ENCODE results near the gene VIT.

The VIT gene, protein sequence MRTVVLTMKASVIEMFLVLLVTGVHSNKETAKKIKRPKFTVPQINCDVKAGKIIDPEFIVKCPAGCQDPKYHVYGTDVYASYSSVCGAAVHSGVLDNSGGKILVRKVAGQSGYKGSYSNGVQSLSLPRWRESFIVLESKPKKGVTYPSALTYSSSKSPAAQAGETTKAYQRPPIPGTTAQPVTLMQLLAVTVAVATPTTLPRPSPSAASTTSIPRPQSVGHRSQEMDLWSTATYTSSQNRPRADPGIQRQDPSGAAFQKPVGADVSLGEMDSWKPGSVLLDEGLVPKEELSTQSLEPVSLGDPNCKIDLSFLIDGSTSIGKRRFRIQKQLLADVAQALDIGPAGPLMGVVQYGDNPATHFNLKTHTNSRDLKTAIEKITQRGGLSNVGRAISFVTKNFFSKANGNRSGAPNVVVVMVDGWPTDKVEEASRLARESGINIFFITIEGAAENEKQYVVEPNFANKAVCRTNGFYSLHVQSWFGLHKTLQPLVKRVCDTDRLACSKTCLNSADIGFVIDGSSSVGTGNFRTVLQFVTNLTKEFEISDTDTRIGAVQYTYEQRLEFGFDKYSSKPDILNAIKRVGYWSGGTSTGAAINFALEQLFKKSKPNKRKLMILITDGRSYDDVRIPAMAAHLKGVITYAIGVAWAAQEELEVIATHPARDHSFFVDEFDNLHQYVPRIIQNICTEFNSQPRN

DNA sequence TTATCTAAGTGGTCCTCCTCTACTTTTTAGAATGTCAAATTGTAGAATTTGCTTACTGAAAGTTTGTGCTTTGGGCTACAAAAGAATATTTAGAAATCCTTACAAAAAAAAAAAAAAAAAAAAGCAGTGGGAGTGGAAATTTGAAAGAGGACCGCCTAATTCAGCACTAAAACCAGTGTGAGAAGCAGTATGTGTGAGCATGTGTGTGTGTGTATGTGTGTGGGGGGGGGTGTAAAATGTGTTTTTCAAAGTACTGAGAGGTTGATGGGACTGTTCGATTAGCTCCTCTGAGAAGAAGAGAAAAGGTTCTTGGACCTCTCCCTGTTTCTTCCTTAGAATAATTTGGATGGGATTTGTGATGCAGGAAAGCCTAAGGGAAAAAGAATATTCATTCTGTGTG lies at the start of gene VIT:
VIT (plus strand) TSS at position 175 of the 400 bp plus-strand sequence. CDS start 19,664 bp downstream, outside the sequence.
- TF ChIP-seq, protein P1, sequence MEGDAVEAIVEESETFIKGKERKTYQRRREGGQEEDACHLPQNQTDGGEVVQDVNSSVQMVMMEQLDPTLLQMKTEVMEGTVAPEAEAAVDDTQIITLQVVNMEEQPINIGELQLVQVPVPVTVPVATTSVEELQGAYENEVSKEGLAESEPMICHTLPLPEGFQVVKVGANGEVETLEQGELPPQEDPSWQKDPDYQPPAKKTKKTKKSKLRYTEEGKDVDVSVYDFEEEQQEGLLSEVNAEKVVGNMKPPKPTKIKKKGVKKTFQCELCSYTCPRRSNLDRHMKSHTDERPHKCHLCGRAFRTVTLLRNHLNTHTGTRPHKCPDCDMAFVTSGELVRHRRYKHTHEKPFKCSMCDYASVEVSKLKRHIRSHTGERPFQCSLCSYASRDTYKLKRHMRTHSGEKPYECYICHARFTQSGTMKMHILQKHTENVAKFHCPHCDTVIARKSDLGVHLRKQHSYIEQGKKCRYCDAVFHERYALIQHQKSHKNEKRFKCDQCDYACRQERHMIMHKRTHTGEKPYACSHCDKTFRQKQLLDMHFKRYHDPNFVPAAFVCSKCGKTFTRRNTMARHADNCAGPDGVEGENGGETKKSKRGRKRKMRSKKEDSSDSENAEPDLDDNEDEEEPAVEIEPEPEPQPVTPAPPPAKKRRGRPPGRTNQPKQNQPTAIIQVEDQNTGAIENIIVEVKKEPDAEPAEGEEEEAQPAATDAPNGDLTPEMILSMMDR (IDR thresholded peaks at IDR 0.05; ENCODE audit: insufficient read depth, low read length, missing control alignments): no peak
- no peak within 1 kb of the TSS for H3K4me3 ChIP-seq (ENCODE audit: low read depth, low read length)
- ChIA-PET POLR2A (no interaction called here), CTCF (interaction anchor here (0.6 to 1.4 kb wide), 6 partner anchors 8 to 89 kb away, joined by 3 to 4 read pairs (median 3); no protein-coding TSS in a partner anchor)
- DNase-seq (ENCODE audit: low read depth, low spot score): no peak

DNA sequence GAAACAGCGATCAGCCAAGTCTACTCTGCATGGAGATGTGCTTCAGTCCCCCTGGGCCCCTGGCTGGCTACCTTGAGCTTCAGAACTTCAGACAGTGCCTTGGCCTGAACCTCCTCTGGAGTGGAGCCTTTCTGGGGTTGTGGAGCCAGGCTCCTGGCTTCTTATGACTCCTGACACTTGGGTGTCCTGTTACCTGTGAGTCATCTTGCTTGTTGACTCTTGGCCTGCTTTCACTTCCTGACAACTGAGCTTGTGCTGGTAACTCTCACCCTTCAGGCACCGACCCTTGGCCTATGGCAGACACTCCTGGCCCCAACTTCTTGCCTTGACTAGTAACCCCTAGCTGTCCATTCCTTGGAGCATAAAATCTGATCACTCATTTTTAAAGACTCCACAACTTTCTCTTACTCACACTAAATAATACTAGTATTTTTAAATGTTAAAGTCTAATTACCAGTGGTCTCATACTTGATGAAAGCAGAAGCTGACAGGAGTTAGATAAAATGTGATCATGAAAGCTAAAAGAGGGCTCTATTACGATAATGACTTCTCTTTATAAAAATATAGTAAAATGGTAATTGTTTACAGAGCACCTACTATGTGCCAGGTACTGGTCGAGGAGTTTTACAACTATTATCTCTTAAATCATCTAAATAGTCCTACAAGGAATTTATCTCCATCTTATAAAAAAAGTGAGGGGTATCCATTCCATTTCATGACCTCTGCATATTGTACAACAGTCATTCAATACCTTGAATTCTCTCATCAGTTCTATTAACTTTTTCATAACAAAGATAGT lies 46.3 kb upstream of the VIT start:
- H3K4me3 ChIP-seq (ENCODE audit: low read depth, low read length): no peak overlapping the region
- POLR2A ChIA-PET: no interaction called here
- TF ChIP-seq, protein P1 (IDR thresholded peaks at IDR 0.05; ENCODE audit: insufficient read depth, low read length, missing control alignments): no peak
- no peak for DNase-seq (ENCODE audit: low read depth, low spot score)
- CTCF ChIA-PET: interaction anchor here (0.7 to 2.5 kb wide), 4 partner anchors 10 to 299 kb away, joined by 3 to 12 read pairs (median 6); no protein-coding TSS in a partner anchor

DNA sequence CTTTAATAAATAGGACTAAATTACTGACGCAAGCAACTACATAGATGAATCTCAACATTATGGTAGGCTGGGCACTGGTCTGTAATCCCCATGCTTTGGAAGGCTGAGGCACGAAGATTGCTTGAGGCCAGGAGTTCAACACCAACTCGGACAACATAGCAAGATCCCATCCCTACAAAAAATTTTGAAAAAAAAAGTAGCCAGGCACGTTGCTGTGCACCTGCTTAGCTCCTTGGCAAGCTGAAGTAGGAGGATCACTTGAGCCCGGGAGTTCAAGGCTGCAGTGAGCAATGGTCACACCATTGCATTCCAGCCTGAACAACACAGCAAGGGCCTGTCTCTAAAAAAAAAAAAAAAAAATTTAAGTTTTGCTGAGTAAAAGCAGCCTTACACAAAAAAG lies 43.4 kb upstream of the VIT start:
- no peak for DNase-seq (ENCODE audit: low read depth, low spot score)
- POLR2A ChIA-PET: no interaction called here
- CTCF ChIA-PET: interaction anchor here (0.6 to 1.5 kb wide), 3 partner anchors 11 to 301 kb away, joined by 3 to 5 read pairs (median 3); no protein-coding TSS in a partner anchor
- TF ChIP-seq, protein P1 (IDR thresholded peaks at IDR 0.05; ENCODE audit: insufficient read depth, low read length, missing control alignments): no peak
- no peak overlapping the region for H3K4me3 ChIP-seq (ENCODE audit: low read depth, low read length)

DNA sequence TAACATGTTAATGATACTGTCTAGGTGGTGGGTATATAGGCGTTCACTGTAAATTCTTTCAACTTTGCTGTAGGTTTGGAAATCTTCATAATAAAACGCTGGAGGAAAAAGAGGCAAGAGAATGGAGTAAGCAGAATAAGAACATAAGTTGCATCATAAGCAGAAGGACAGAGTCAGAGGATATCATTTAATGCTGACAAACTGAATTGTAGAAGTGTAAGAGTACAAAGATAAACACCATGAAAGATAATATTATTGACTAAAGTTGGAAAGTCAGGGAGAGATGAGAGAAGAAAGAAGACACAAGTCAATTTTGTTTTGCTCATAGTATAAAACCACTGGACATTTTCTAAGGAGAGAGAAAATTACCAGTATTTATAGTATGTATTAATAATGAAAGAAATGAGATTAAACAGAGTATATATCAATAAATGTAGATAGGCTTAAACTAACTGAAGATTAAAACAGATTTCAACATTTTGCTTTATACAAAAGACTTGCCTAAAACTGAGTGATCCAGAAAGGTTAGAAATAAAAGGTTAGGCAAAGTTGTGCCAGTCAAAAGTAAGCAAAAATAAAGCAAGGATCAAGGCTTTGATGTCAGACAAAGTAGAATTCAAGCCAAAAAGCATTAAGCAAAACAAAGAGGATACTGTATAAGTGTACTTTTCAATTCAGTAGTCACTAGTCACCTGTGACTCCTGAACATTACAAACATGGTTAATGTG lies 42.4 kb upstream of the VIT start:
- no peak overlapping the region for H3K4me3 ChIP-seq (ENCODE audit: low read depth, low read length)
- ChIA-PET POLR2A (no interaction called here), CTCF (interaction anchor here (0.6 to 3.6 kb wide), 2 partner anchors 11 to 131 kb away, joined by 3 to 30 read pairs; no protein-coding TSS in a partner anchor)
- DNase-seq (ENCODE audit: low read depth, low spot score): no peak
- TF ChIP-seq, protein P1 (IDR thresholded peaks at IDR 0.05; ENCODE audit: insufficient read depth, low read length, missing control alignments): no peak

DNA sequence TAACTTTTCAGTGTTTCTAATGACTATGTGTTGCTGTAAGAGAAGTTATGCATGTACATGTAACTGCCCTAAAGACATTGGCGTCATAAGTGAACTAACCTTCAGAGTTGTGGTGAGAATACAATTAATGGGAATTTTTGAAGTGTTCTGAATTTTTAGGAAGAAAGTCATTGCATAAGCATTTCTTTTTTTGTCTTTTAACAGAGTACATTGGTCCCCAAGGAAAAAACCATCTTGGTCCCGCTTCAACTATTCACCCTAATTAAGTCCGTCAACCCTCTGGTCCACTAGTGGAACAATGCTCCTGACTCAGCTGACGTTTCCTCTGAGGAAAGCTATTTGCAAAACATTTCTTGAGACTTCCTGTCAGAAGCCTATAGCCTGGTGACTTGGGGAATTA lies 41.1 kb upstream of the VIT start:
- CTCF ChIA-PET: interaction anchor here (3.6 to 5.9 kb wide), 2 partner anchors 9 to 16 kb away, joined by 28 to 30 read pairs; no protein-coding TSS in a partner anchor
- TF ChIP-seq, protein P1 (IDR thresholded peaks at IDR 0.05; ENCODE audit: insufficient read depth, low read length, missing control alignments): no peak
- H3K4me3 ChIP-seq (ENCODE audit: low read depth, low read length): no peak overlapping the region
- peak; percentile 98 for DNase-seq (ENCODE audit: low read depth, low spot score)
- POLR2A ChIA-PET: interaction anchor here (0.8 kb wide), 1 partner anchor 93 kb away, joined by 3 read pairs; no protein-coding TSS in a partner anchor

Measured in AG04449 (cell line).